ENCODE results near the gene JMJD7.

DNA sequence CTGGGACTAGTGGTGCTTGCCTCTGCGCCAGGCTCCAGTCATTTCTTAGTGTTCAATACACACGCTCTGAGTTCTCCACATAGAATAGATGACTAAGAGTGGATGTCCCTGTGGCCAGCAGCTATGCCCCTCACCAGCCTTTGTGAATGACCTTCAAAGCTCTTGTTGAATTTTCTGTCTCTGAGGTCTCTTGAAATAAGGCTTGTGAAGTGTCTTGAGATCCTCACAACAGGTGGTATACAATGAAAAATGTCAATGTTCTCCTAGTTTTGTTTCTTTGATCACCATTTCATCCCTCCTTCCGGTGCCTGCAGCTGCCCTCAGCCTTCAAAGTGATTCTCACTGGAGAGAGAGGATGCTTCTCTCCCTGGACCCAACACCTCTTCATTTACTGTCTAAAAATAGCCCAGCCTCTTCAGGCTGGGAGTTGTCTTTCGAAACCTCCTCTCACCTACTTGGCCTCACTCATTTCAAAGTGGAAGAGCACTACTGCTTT, 48.2 kb upstream of the JMJD7 start:
- TF ChIP-seq CTCF (IDR thresholded peaks at IDR 0.05): no peak
- TF ChIP-seq POLR2A (IDR thresholded peaks at IDR 0.05): no peak
